GM19193 (cell line): Measurements from ENCODE around the gene IMP4.

Source experiments
- POLR2A ChIP-seq: IDR thresholded peaks from 4 replicates; pipeline ENCODE4 v1.6.1; 2011; ENCODE audit not compliant: insufficient read depth, insufficient read length; ENCODE audit errors: extremely low read depth

Gene IMP4

GRCh38 chr2:130347220-130347925, 4.7 kb downstream of the IMP4 start:
- TF ChIP-seq POLR2A, result no peak

DNA sequence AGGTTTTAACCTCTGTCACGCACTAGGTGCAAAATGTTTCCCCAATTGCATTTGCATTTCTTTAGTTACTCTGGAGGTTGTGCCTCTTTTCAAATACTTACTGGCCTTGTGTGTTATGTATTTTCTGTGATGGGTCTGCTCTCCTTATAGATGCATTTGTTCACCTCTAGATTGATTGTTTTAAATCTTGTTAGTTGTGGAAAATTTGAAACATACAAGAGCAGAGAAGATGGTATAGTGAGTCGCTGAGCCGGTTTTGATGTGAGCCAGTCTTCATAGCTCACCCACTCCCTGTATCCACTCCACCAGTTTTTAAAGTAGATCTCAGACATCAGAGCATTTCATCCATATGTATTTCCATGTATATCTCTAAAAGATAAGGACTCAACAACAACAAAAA, 6.5 kb downstream of the IMP4 start:
- no peak for TF ChIP-seq POLR2A

DNA sequence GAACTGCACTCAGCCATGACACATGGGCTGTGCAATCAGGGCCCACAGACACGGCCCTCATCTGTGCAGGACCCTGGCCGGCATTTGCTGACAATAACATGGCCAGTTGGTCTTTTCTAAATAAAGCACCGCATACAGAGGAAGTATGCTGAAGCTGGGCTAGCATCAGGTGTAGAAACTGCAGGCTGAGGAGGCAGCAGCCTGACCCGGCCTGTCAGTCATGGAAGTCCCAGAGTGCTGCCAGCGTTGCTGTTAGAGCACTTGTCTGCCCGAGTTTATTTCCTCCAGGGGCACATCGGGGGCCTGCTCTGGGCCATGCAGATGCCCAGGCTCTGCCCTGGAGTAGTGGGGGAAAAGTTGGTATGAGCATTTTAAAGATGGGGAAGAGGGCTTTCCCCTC, 9.0 kb downstream of the IMP4 start:
- no peak for TF ChIP-seq POLR2A

DNA sequence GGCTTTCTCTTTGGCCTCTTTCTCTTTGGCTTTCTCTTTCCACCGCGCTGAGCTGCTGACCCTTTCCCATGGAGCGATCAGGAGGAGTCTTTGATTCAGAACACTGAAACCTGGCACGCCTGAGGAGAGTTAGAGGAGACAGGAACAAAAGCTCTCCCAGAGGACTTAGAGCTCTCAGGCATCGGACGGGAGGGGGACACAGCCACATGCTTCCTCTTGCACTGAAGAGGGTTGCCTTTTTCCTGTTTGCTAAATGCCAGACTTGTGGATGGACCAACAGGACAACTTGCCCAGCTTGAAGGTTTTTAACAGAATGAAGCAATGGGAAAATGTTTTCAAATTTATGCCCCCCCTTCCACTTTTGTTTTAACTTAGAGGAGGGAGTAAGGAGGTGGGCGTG, 9.5 kb downstream of the IMP4 start:
- no peak for TF ChIP-seq POLR2A

DNA sequence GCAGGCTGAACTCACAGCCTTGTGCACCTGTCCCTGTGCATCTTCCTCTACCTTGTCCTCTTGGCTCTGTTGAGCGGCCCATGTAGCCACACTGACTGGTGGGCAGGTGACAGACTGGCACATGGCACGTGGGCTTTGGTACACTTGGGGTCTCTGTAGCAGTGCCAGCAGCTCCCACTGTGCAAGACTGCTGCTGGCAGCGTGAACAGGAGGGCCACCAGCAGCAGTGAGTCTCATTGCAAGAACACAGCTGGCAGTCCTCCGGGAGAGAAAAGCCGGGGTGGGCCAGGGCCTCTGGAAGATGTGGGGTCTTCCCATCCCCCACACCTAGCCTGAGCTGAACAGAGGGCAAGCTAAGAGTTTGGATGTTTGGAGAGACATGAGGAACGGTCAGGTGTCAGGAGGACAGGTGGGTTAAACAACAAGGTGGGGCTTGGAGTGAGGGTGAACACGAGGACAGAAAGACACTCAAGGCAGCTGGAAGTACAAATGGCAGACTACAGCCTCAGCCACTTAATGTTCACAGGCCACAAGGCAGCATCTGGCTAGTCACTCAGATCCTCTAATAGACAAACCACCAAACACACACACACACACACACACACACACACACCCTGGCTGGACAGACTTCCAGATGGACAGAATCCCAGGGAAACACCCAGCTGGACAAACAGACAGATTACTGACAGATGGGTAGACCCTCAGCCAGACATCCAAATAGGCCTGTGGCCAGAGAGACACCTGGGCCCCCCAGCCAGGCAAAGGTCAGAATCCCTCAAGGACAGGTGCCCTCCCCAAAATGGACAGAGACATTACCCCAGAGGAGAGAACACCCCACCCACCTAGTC, 10.8 kb downstream of the IMP4 start:
- TF ChIP-seq POLR2A, result no peak

- no peak for TF ChIP-seq POLR2A
These were observed 11.4 kb downstream of the IMP4 start for GRCh38 chr2:130354139-130354428.

GRCh38 chr2:130355172-130355577, 12.5 kb downstream of the IMP4 start:
- TF ChIP-seq POLR2A, result no peak

GRCh38 chr2:130355578-130356431, 13.1 kb downstream of the IMP4 start, which contains the start of gene PTPN18:
Gene PTPN18 (plus strand): TSS chr2:130356056. CDS start chr2:130356108, 52 bp downstream.
- TF ChIP-seq POLR2A, result peak; percentile 62

DNA sequence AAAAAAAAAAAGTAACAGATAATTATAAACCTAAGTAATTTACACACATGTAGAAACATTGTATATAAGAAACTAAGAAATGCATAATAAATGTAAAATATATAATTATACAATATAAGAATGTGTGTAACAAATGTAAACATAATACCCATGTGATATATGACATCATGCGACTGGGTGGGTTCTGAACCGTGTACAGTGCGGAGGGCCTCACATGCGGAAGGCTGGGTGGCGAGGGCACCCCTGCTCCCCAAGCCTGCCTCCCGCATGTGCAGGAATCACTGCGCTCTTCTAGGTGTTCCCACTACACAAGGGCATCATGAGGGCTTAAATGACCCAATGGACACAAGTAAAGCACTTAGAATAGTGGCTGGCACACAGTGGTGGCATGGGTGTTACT, 15.2 kb downstream of the IMP4 start:
- no peak for TF ChIP-seq POLR2A

GRCh38 chr2:130358420-130359350, 16.0 kb downstream of the IMP4 start:
- no peak for TF ChIP-seq POLR2A

GRCh38 chr2:130359466-130359865, 16.8 kb downstream of the IMP4 start:
- no peak for TF ChIP-seq POLR2A

GRCh38 chr2:130363479-130363878, 20.8 kb downstream of the IMP4 start:
- no peak for TF ChIP-seq POLR2A

DNA sequence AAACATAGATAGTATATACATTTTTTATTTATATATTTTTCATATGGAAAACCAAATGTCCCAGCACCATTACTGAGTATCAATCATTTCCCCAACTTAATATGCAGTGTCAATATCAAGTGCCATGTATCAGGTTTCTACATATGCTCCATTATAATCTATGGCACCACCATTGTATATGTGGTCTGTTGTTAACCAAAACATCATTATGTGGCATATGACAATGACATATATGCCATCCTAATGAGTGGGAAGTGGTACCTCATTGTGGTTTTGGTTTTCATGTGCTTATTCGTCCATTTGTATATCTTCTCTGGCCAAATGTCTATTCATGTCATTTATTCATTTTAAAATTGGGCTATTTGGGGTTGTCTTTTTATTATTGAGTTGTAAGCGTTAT, 22.4 kb downstream of the IMP4 start:
- no peak for TF ChIP-seq POLR2A

DNA sequence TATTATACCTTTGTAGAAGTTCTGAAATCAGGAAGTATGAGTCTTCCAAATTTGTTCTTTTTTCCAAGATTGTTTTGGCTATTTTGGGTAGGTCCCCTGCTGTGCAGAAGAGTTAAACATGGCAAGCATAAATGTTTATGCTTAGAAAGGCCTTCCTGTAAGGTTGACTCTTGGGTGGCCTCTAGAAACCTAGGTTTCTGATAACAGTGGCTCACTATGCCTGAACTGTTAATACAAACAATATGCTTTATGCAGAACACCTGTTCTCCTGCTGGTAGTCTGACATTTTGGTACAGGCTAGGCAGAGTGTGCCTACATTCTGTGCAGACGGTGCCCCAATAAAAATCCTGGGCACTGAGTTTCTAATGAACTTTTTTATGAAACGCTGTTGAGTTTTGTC, 23.3 kb downstream of the IMP4 start:
- TF ChIP-seq POLR2A, result no peak

DNA sequence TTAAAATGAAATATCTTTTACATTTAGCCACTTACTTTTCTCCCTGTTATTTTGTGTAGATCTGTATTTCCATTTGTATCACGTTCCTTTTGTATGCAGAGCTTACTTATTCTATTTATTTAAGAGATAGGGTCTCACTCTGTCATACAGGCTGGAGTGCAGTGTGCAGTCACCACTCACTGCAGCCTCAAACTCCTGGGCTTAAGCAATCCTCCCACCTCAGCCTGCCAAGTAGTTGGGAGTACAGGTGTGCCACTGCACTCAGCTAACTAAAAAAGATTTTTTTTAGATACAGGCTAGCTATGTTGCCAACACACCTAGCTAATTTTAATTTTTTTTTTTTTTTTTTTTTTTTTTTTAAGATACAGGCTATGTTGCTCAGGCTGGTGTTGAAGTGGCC, 24.0 kb downstream of the IMP4 start:
- TF ChIP-seq POLR2A, result no peak

- no peak for TF ChIP-seq POLR2A
These were observed 26.1 kb downstream of the IMP4 start for GRCh38 chr2:130368786-130369185.
